ENCODE data around the gene TTC33. TPM values are rescaled to one million over a fixed set of nuclear protein-coding genes. Genes with fewer than 3 reads are reported as not detected.

Gene TTC33
- total and polyA plus RNA-seq, 2 of the 13 experiments (the other 11 are each of a cell fraction or from before 2014, with no cell fraction given) = 4.5 to 20.0 TPM

GRCh38 chr5:40798012-40798800 lies 42.4 kb upstream of the TTC33 start, which contains the start of gene PRKAA1 (continued):
- TF ChIP-seq ZNF276 (CRISPR knock-in tag; IDR thresholded peaks at IDR 0.05; ENCODE audit: low read depth) (0 out of 2 replicates have a peak, but pooled peaks have one; percentile 71), RFXAP (CRISPR knock-in tag; IDR thresholded peaks at IDR 0.05; ENCODE audit: borderline replicate concordance) (peak; percentile 69; the same call in 1 of the 2 replicates), ZNF256 (CRISPR knock-in tag; conservative IDR thresholded peaks at IDR 0.05) (peak; percentile 52; the same call in 1 of the 2 replicates), GTF3A (CRISPR knock-in tag; conservative IDR thresholded peaks at IDR 0.05) (no peak), ZNF451 (CRISPR knock-in tag; IDR thresholded peaks at IDR 0.05) (peak; percentile 57; the same call in 1 of the 2 replicates), ETV6 (CRISPR knock-in tag; conservative IDR thresholded peaks at IDR 0.05) (no peak), ZBTB7B (CRISPR knock-in tag; IDR thresholded peaks at IDR 0.05) (peak; percentile 75), ETS1 (CRISPR knock-in tag; IDR thresholded peaks at IDR 0.05) (0 out of 2 replicates have a peak, but pooled peaks have one; percentile 46), ZBTB7A (CRISPR knock-in tag; IDR thresholded peaks at IDR 0.05) (peak; percentile 77; the same call in 1 of the 2 replicates), GABPA (IDR thresholded peaks at IDR 0.05; ENCODE audit: low read depth, low read length) (no peak), GABPA (CRISPR knock-in tag; IDR thresholded peaks at IDR 0.05; ENCODE audit: low read depth) (0 out of 2 replicates have a peak, but pooled peaks have one; percentile 24), ZNF629 (CRISPR knock-in tag; conservative IDR thresholded peaks at IDR 0.05) (no peak), MBNL3 (CRISPR knock-in tag; conservative IDR thresholded peaks at IDR 0.05) (no peak), MXI1 (IDR thresholded peaks at IDR 0.05; ENCODE audit: borderline replicate concordance, low read depth, low read length) (no peak; the same call in 2 of the 3 replicates), HNF4A (CRISPR knock-in tag; IDR thresholded peaks at IDR 0.05) (0 out of 2 replicates have a peak, but pooled peaks have one; percentile 5), FOXJ3 (CRISPR knock-in tag; IDR thresholded peaks at IDR 0.05; ENCODE audit: borderline replicate concordance) (peak; percentile 36; the same call in 1 of the 2 replicates)
- TF ChIP-seq, protein P1, sequence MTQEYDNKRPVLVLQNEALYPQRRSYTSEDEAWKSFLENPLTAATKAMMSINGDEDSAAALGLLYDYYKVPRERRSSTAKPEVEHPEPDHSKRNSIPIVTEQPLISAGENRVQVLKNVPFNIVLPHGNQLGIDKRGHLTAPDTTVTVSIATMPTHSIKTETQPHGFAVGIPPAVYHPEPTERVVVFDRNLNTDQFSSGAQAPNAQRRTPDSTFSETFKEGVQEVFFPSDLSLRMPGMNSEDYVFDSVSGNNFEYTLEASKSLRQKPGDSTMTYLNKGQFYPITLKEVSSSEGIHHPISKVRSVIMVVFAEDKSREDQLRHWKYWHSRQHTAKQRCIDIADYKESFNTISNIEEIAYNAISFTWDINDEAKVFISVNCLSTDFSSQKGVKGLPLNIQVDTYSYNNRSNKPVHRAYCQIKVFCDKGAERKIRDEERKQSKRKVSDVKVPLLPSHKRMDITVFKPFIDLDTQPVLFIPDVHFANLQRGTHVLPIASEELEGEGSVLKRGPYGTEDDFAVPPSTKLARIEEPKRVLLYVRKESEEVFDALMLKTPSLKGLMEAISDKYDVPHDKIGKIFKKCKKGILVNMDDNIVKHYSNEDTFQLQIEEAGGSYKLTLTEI (CRISPR knock-in tag; conservative IDR thresholded peaks at IDR 0.05) = no peak
- TF ChIP-seq, protein P2, sequence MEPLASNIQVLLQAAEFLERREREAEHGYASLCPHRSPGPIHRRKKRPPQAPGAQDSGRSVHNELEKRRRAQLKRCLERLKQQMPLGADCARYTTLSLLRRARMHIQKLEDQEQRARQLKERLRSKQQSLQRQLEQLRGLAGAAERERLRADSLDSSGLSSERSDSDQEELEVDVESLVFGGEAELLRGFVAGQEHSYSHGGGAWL (CRISPR knock-in tag; IDR thresholded peaks at IDR 0.05) = peak; percentile 57; the same call in 1 of the 2 replicates
- TF ChIP-seq, protein P3, sequence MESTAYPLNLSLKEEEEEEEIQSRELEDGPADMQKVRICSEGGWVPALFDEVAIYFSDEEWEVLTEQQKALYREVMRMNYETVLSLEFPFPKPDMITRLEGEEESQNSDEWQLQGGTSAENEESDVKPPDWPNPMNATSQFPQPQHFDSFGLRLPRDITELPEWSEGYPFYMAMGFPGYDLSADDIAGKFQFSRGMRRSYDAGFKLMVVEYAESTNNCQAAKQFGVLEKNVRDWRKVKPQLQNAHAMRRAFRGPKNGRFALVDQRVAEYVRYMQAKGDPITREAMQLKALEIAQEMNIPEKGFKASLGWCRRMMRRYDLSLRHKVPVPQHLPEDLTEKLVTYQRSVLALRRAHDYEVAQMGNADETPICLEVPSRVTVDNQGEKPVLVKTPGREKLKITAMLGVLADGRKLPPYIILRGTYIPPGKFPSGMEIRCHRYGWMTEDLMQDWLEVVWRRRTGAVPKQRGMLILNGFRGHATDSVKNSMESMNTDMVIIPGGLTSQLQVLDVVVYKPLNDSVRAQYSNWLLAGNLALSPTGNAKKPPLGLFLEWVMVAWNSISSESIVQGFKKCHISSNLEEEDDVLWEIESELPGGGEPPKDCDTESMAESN (CRISPR knock-in tag; conservative IDR thresholded peaks at IDR 0.05) = no peak
- TF ChIP-seq, protein P4, sequence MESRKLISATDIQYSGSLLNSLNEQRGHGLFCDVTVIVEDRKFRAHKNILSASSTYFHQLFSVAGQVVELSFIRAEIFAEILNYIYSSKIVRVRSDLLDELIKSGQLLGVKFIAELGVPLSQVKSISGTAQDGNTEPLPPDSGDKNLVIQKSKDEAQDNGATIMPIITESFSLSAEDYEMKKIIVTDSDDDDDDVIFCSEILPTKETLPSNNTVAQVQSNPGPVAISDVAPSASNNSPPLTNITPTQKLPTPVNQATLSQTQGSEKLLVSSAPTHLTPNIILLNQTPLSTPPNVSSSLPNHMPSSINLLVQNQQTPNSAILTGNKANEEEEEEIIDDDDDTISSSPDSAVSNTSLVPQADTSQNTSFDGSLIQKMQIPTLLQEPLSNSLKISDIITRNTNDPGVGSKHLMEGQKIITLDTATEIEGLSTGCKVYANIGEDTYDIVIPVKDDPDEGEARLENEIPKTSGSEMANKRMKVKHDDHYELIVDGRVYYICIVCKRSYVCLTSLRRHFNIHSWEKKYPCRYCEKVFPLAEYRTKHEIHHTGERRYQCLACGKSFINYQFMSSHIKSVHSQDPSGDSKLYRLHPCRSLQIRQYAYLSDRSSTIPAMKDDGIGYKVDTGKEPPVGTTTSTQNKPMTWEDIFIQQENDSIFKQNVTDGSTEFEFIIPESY (CRISPR knock-in tag; IDR thresholded peaks at IDR 0.05) = 0 out of 2 replicates have a peak, but pooled peaks have one; percentile 23
